ENCODE results near the gene CARD10. TPM values are rescaled to one million over a fixed set of nuclear protein-coding genes. Genes with fewer than 3 reads are reported as not detected.

CARD10 gene
- total RNA-seq, 1 donor from 2014 or later: not detected

DNA sequence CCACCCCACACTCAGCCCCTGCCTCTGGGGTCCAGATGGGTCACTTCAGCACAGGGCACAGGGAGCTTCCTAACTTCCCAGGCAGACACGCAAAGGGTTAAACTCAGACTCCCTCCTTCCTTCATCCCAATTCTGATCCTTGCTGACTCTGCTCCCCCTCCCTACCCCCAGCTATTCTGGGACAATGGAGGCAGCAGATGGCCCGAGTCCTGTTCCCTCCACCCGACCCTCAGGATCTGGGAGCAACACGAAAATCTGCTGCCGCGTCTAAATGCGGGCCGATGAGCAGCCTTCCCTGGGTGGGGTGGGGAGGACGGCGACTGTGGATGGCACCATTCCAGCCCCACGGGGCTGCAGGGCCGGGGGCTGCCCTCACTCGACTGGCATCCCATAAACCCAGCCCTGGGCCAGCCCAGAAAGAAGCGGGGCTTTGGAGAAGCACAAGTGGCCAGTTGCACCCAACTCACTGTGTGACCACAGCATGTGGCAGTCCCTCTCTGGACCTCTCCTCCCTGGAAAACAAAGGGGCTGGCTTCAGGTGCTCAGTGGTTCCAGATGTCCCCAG lies 51.7 kb downstream of the CARD10 start:
- H3K27me3 Mint-ChIP-seq (ENCODE audit: low read depth): no peaks in the 10 kb centered on the region
- intact Hi-C loops (cut with micrococcal nuclease): no loop called here
- H3K9me3 Mint-ChIP-seq: no peaks in the 10 kb centered on the region
- no peak overlapping the region for H3K4me3 Mint-ChIP-seq (ENCODE audit: low read depth)
- peaks cover 53% of the 10 kb centered on the region for H3K36me3 Mint-ChIP-seq (ENCODE audit: low read depth)
- H3K4me1 Mint-ChIP-seq (ENCODE audit: low read depth): peaks cover 2% of the 10 kb centered on the region
- DNase-seq (ENCODE audit: low spot score): no peak
- H3K27ac Mint-ChIP-seq: no peak overlapping the region

DNA sequence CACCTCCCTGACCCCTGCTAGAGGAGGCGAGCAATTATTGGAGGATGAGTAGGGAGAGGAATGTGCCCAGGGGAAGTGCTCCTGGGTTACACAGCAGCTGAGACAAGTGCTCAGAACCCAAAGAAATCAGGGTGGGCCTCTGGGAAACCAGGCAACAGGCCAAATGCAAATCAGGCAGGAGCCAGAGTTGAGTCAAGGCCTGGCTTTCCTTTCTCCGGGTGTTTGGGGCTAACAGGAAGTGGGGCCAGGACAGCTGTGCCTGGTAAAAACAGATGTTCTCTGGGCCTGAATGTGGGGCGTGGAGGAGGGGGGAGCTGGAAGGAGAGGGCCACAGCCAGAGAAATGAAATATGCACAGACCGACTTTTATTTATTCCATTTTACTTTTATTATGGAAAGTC lies 55.0 kb downstream of the CARD10 start:
- DNase-seq (ENCODE audit: low spot score): no peak
- Mint-ChIP-seq H3K27ac (no peak overlapping the region), H3K9me3 (no peaks in the 10 kb centered on the region), H3K4me3 (ENCODE audit: low read depth) (no peak overlapping the region), H3K36me3 (ENCODE audit: low read depth) (peaks cover 34% of the 10 kb centered on the region), H3K4me1 (ENCODE audit: low read depth) (peaks cover 2% of the 10 kb centered on the region), H3K27me3 (ENCODE audit: low read depth) (no peaks in the 10 kb centered on the region)
- intact Hi-C loops (cut with micrococcal nuclease): no loop called here

DNA sequence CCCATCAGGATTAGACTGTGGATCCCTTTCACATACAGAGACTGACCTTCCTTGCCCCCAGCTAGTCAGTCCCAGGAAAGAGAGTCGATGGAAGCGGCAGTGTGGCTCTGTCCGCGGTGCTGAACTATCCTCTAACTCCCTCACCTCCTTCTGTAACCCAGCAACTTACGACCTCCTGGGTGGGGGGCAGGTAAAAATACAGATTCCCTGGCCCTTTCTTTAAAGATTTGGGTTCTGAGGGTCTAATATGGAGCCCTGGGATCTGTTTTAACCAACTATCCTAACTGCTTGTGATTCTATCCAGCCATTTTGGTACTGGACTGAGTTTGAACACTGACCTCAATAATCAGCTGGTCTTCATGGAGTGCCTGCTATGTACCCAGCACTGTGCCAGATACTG lies 56.2 kb downstream of the CARD10 start:
- H3K27me3 Mint-ChIP-seq (ENCODE audit: low read depth): no peaks in the 10 kb centered on the region
- intact Hi-C loops (cut with micrococcal nuclease): no loop called here
- no peak overlapping the region for H3K27ac Mint-ChIP-seq
- no peak for DNase-seq (ENCODE audit: low spot score)
- H3K4me1 Mint-ChIP-seq (ENCODE audit: low read depth): peaks cover 2% of the 10 kb centered on the region
- no peaks in the 10 kb centered on the region for H3K9me3 Mint-ChIP-seq
- H3K36me3 Mint-ChIP-seq (ENCODE audit: low read depth): peaks cover 24% of the 10 kb centered on the region
- no peak overlapping the region for H3K4me3 Mint-ChIP-seq (ENCODE audit: low read depth)

DNA sequence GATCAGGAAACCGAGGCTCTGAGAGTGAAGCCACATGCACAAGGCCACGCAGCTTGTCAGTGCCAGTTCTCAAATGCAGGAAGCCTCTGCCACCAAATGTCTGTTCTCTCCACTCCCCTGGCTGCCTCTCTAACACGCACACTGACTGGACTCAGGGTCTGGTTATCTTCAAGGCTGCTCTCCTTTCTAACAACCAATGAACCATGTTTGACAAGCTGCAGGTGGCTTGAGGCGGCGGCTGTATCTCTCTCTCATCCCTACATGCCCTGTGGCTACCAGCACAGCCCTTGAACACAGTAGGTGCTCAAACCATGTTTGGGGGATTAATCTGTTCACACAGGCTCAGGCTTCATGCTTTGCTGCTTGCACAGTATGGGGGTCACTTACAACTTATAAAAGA lies 56.8 kb downstream of the CARD10 start:
- H3K36me3 Mint-ChIP-seq (ENCODE audit: low read depth): peaks cover 21% of the 10 kb centered on the region
- H3K27ac Mint-ChIP-seq: no peak overlapping the region
- peaks cover 4% of the 10 kb centered on the region for H3K4me1 Mint-ChIP-seq (ENCODE audit: low read depth)
- H3K9me3 Mint-ChIP-seq: no peaks in the 10 kb centered on the region
- no peaks in the 10 kb centered on the region for H3K27me3 Mint-ChIP-seq (ENCODE audit: low read depth)
- intact Hi-C loops (cut with micrococcal nuclease): no loop called here
- no peak overlapping the region for H3K4me3 Mint-ChIP-seq (ENCODE audit: low read depth)
- no peak for DNase-seq (ENCODE audit: low spot score)

DNA sequence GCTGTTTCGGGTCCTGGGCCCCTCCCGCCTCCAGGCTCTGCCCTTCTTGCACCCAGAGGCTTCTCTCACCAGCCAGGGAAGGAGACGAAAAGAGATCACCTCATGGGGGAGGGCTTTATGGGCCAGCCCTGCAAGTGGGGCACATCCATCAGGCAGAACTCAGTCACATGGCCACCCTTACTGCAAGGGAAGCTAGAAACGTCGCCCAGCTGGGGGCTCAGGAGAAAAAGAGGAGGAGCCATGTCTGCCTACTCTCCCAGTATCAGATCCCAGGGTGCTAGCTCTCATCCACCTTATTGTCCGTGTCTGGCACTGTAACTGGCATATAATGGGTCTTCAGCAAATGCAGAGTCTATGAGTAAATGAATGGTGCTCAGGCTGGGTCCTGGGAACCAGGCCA lies 57.3 kb downstream of the CARD10 start:
- Mint-ChIP-seq H3K36me3 (ENCODE audit: low read depth) (peaks cover 21% of the 10 kb centered on the region), H3K4me1 (ENCODE audit: low read depth) (peaks cover 7% of the 10 kb centered on the region), H3K4me3 (ENCODE audit: low read depth) (no peak overlapping the region), H3K27me3 (ENCODE audit: low read depth) (no peaks in the 10 kb centered on the region), H3K27ac (no peak overlapping the region), H3K9me3 (no peaks in the 10 kb centered on the region)
- DNase-seq (ENCODE audit: low spot score): no peak
- intact Hi-C loops (cut with micrococcal nuclease): no loop called here

DNA sequence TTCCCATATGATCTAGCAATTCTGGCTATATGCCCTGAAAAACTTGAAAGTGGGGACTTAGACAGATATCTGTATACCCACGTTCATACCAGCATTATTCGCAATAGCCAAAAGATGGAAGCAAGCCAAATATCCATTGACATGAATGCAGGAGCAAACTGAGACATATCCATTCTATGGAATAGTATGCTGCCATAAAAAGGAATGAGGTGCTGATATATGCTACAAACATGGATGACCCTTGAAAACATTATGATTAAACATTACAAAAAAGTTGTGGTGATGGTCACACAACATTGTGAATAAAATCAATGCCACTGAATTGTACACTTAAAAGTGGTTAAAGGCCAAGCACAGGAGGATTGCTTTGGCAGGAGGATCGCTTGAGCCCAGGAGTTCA lies 58.5 kb downstream of the CARD10 start:
- Mint-ChIP-seq H3K27ac (no peak overlapping the region), H3K9me3 (no peaks in the 10 kb centered on the region), H3K4me1 (ENCODE audit: low read depth) (peaks cover 7% of the 10 kb centered on the region), H3K36me3 (ENCODE audit: low read depth) (peaks cover 11% of the 10 kb centered on the region), H3K27me3 (ENCODE audit: low read depth) (no peaks in the 10 kb centered on the region), H3K4me3 (ENCODE audit: low read depth) (no peak overlapping the region)
- no peak for DNase-seq (ENCODE audit: low spot score)
- intact Hi-C loops (cut with micrococcal nuclease): no loop called here

DNA sequence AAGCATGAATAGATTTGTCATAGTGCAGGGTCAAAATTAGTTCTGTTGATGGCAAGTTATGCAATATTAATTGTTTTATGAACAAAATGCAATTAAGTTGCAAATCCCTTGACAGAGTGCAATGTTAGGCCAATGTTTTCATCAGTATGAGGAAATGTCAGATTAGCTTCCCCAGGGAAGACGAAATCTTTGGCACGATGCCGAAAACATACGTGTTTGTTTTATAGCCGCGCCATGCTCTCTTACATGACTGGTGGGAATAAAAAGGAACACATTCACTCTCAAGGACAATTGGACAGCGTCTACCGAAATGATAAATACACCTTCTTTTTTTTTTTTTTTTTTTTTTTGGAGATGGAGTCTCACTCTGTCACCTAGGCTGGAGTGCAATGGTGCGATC lies 60.0 kb downstream of the CARD10 start:
- DNase-seq (ENCODE audit: low spot score): no peak
- peaks cover 5% of the 10 kb centered on the region for H3K36me3 Mint-ChIP-seq (ENCODE audit: low read depth)
- intact Hi-C loops (cut with micrococcal nuclease): loop anchor here (10.0 kb wide), 1 partner anchor 194 kb away; no protein-coding TSS in a partner anchor
- H3K4me3 Mint-ChIP-seq (ENCODE audit: low read depth): no peak overlapping the region
- H3K4me1 Mint-ChIP-seq (ENCODE audit: low read depth): peaks cover 7% of the 10 kb centered on the region
- no peaks in the 10 kb centered on the region for H3K27me3 Mint-ChIP-seq (ENCODE audit: low read depth)
- H3K9me3 Mint-ChIP-seq: no peaks in the 10 kb centered on the region
- no peak overlapping the region for H3K27ac Mint-ChIP-seq

DNA sequence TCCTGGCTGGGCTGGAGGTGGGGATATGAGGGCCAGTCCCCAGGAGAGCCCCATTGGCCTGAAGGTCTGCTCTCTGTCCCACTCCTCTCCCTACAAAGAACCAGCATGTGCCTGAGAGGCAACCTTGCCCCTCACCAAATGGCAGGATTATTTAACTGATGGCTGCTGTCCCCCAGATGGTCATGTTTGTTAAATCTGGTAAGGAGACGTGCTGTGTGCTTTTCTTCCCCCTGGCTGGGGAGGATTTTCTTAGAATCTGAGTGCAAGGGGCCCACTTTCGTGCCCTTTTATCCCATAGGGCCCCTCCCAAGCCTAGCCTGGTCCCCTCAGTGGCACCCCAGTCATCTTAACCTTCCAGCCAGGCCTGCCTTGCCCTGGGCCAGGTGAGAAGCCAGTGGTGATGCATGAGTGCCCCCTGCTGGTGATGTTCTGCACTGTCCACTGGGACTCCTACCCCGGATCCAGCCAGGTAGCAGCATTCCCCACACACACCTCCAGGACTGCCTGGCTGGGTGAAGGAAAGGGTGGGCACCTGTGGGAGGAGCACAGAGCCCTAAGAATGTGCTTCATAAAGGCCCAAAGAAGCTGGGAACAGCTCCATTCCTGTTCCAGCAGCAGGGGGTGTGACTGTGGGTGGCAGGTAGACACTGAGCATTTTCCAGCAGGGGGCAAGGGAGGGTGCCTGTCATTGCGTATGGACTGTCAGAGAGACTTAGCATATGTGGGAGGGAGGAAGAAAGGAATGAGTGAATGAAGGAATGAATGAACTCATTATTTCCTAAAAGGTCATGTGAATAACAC lies 61.9 kb downstream of the CARD10 start:
- H3K4me1 Mint-ChIP-seq (ENCODE audit: low read depth): peaks cover 7% of the 10 kb centered on the region
- intact Hi-C loops (cut with micrococcal nuclease): loop anchor here (1.0 to 10.0 kb wide), 2 partner anchors 140 to 192 kb away; no protein-coding TSS in a partner anchor
- peaks cover 5% of the 10 kb centered on the region for H3K36me3 Mint-ChIP-seq (ENCODE audit: low read depth)

DNA sequence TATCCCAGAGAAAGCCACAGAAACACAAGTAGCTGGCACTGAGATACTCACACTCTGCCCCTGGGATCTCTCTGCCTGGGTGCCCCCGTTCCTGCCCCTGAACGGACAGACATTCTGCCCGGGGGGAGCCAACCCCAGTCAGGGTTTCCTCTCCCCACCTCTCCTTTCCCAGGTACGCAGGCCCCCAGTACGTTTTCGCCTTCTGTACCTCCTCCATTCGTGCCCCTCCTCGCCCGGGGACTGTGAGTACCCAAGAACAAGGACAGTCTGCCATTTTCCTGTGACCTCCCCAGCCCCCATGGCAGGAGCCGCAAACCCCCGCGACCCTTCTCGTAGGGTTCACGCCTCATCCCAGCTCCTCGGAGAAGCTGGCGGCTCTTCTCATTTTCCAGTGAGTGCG lies 62.9 kb downstream of the CARD10 start:
- H3K4me3 Mint-ChIP-seq (ENCODE audit: low read depth): no peak overlapping the region
- intact Hi-C loops (cut with micrococcal nuclease): loop anchor here (10.0 kb wide), 1 partner anchor 192 kb away; no protein-coding TSS in a partner anchor
- peaks cover 5% of the 10 kb centered on the region for H3K36me3 Mint-ChIP-seq (ENCODE audit: low read depth)
- H3K9me3 Mint-ChIP-seq: no peaks in the 10 kb centered on the region
- DNase-seq (ENCODE audit: low spot score): no peak
- no peak overlapping the region for H3K27ac Mint-ChIP-seq
- no peaks in the 10 kb centered on the region for H3K27me3 Mint-ChIP-seq (ENCODE audit: low read depth)
- peaks cover 7% of the 10 kb centered on the region for H3K4me1 Mint-ChIP-seq (ENCODE audit: low read depth)

More for the DNA sequence above, 61.9 kb downstream of the CARD10 start:
- Mint-ChIP-seq H3K27me3 (ENCODE audit: low read depth) (no peaks in the 10 kb centered on the region), H3K9me3 (no peaks in the 10 kb centered on the region), H3K4me3 (ENCODE audit: low read depth) (no peak overlapping the region), H3K27ac (no peak overlapping the region)
- peak; percentile 69 for DNase-seq (ENCODE audit: low spot score)

DNA sequence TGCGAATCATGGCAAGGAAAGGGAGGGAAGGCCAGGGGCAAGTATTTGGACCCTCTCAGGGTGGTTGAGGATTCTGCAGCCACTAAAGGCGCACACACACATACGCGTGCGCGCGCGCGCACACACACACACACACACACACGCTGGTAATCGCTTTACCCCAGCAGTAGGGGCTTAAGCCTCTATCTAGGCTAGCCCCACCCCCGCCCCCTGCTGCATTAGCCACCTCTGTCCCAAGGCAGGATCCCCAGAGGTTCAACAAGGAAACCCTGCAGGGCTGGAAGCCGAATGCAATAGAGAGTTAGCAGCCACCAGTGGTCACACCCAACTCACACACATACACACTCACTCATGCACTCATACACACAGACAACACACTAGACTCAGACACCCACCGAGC lies 63.3 kb downstream of the CARD10 start:
- Mint-ChIP-seq H3K4me1 (ENCODE audit: low read depth) (peaks cover 7% of the 10 kb centered on the region), H3K27me3 (ENCODE audit: low read depth) (no peaks in the 10 kb centered on the region), H3K27ac (no peak overlapping the region), H3K36me3 (ENCODE audit: low read depth) (peaks cover 5% of the 10 kb centered on the region), H3K9me3 (no peaks in the 10 kb centered on the region), H3K4me3 (ENCODE audit: low read depth) (no peak overlapping the region)
- DNase-seq (ENCODE audit: low spot score): no peak
- intact Hi-C loops (cut with micrococcal nuclease): loop anchor here (10.0 kb wide), 1 partner anchor 191 kb away; no protein-coding TSS in a partner anchor

DNA sequence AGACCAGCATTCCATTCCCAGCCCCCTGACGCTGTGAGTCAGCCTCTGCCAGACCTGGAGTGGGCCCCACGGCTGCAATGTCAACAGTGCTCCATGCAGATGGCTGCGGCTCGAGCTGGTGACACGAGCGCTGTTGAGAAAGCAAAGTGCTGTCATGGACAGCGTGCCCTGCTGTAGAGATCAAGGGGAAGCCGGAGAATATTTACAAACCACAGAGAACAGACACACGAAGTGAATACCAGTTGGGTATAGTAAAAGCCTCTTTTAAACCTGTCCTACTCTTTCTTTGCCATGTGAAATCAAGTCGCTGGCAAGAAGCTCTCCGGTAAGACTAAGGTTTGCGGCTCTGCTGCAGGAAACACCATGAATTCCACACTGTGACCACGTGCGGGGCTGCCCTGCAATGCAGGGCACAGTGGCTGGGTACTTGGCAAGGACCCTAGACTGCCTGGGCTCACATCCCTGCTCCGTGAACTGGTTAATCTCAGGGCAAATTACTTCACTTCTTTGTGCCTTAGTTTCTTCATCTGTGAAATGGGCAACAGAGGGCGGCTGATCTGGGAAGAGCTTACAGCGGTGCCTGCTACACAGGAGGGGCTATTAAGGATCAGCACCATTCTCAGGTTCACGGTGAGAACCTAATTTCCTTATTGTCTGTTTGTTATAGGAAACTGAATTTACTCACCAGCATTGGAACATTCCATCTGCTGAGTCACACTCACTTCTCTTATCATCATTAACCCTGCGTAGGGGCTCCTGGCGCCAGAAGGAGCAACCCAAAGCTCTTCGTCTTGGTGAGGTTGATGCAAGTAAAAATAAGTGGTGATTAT lies 64.1 kb downstream of the CARD10 start:
- Mint-ChIP-seq H3K4me3 (ENCODE audit: low read depth) (no peak overlapping the region), H3K27me3 (ENCODE audit: low read depth) (no peaks in the 10 kb centered on the region), H3K27ac (no peak overlapping the region), H3K9me3 (no peaks in the 10 kb centered on the region), H3K36me3 (ENCODE audit: low read depth) (no peaks in the 10 kb centered on the region), H3K4me1 (ENCODE audit: low read depth) (peaks cover 13% of the 10 kb centered on the region)
- intact Hi-C loops (cut with micrococcal nuclease): loop anchor here (10.0 kb wide), 1 partner anchor 190 kb away; no protein-coding TSS in a partner anchor
- no peak for DNase-seq (ENCODE audit: low spot score)

DNA sequence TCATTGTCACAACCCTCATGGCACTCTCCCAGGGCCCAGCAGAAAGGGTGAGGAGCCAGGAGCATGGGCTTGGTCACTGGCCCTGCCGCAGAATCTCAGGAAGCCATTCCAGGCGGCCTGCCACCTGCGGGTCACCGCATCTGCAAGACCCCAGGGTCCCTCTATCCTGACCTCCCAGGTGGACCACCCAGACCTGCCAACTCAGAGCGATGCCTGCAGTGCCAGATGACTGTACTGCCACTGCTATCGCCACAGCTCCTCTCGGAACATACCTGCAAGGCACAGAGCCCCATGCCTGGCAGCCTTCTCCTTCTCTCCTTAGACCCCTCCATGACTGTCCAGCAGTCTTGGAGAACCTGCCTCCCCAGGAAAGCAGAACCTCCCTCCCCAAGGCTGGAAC lies 65.5 kb downstream of the CARD10 start:
- DNase-seq (ENCODE audit: low spot score): no peak
- no peaks in the 10 kb centered on the region for H3K36me3 Mint-ChIP-seq (ENCODE audit: low read depth)
- H3K9me3 Mint-ChIP-seq: no peaks in the 10 kb centered on the region
- H3K4me1 Mint-ChIP-seq (ENCODE audit: low read depth): peaks cover 13% of the 10 kb centered on the region
- H3K4me3 Mint-ChIP-seq (ENCODE audit: low read depth): no peak overlapping the region
- no peaks in the 10 kb centered on the region for H3K27me3 Mint-ChIP-seq (ENCODE audit: low read depth)
- H3K27ac Mint-ChIP-seq: no peak overlapping the region
- intact Hi-C loops (cut with micrococcal nuclease): loop anchor here (10.0 kb wide), 1 partner anchor 189 kb away; no protein-coding TSS in a partner anchor
